ENCODE data around the gene CRIP2.

CRIP2 gene

DNA sequence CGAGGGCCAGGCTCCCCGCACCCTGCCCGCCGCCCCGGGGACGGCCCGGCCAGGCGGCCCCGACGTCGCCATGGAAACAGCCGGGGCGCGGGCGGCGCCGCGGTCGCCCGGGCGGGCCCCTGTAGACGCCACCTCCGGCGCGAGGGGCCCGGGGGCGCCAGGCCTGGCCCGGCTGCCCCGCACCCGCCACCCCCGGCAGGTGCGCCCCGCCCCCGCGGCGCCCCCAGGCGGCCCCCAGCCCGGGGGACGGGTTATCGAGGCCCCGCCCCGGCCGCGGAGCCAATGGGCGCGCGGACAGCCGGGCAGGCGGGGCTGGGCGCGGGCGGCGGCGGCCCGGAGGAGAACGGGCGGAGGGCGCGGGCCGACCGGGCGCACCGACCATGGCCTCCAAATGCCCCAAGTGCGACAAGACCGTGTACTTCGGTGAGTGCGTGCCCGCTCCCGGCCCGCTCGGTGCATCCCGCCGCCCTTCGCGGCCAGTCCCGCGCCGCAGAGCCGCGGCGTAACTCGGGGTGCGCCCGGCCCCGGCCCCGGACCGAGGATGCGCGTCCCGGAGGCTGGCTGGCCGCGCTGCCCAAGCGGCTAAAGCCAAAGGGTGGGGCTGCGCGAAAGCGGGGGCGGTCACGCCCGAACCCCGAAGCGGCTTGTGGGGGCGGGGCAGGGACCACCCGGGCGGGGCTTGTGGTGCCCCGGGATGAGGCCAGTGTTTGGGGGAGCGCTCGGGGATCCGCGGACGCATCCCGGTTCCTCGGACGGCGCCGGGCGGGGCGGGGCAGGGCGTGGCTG, at the start of gene CRIP2:
TSS of gene CRIP2 (plus strand) at position 339 of the 786 bp plus-strand sequence. CDS start at position 381, 42 bp downstream.
- DNase-seq (ENCODE audit: low read depth) = no peak

- DNase-seq (ENCODE audit: low read depth) = no peak
Measured at GRCh38 chr14:105424861-105425260, 49.8 kb upstream of the CRIP2 start.

GRCh38 chr14:105425823-105426247, 48.8 kb upstream of the CRIP2 start:
- no peak for DNase-seq (ENCODE audit: low read depth)

DNA sequence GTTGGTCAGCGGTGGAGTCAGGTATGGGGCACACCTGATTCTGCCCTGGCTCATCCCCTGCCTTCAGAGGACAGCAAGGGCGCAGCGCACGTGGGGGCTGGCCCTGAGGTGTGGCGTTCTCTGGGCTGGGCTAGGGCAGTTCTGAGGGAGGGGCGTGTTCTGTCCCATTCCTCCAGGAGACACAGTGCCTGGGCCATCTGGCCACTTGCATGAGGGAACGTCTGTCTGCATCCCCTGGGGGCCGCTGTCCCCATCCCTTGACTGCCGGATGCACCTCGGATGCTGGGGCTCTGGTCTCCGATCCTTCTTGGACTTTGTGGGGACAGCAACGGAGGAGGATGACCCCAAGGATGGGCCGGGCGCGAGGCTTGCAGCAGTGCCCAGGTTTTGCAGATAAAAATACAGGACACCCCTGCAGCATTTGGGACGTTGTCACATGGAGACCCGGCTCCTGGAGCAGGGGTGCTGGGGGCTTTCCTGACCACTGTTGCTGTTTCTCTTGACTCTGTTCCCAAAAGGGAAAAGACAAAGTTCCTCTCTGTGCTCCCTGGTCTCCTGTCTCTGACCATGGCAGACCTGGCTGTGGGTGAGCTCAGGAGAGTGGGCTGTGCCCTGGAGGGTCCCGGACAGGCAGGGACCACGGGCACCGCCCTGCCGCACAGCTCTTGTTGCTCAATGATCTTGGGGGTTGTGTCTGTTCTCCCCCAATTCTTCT, 48.0 kb upstream of the CRIP2 start:
- no peak for DNase-seq (ENCODE audit: low read depth)

GRCh38 chr14:105427412-105427811, 47.2 kb upstream of the CRIP2 start:
- DNase-seq (ENCODE audit: low read depth) = no peak

- no peak for DNase-seq (ENCODE audit: low read depth)
Measured at GRCh38 chr14:105427936-105428485, 46.6 kb upstream of the CRIP2 start.

GRCh38 chr14:105430042-105430441, 44.6 kb upstream of the CRIP2 start:
- DNase-seq (ENCODE audit: low read depth) = no peak

DNA sequence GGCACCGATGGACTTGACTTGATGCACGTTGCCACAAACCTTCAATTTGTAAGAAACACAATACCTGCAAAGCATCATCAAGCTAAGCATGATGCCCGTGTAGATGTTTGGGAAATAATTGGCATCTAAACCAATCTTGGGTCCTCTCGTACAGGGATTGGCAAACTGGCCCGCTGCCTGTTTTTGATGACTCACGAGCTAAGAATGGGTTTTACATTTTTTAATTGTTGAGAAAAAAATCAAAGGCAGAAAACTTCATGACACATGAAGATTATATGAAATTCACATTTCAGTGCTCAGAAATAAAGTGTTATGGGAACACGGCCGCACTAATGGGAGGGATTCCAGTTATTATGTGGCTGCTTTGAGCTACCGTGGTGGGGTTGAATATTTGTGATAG, 44.1 kb upstream of the CRIP2 start:
- no peak for DNase-seq (ENCODE audit: low read depth)

DNA sequence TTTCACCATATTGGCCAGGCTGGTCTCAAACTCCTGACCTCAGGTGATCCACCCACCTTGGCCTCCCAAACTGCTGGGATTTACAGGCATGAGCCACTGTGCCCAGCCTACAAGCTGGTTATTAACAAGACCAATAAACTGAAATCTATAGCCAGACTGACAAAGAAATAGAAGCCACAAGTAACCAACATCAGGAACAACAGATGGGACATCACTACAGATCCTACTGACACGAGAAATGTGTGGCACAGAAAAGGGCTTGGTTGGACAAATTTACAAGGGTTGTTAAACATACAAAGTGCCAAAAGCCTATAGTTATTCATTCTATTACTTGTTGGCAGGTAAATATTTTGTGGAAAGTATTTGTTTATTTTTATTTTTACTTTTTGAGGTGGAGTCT, 43.4 kb upstream of the CRIP2 start:
- DNase-seq (ENCODE audit: low read depth) = no peak

- DNase-seq (ENCODE audit: low read depth) = no peak
Measured at GRCh38 chr14:105432657-105433056, 42.0 kb upstream of the CRIP2 start.

DNA sequence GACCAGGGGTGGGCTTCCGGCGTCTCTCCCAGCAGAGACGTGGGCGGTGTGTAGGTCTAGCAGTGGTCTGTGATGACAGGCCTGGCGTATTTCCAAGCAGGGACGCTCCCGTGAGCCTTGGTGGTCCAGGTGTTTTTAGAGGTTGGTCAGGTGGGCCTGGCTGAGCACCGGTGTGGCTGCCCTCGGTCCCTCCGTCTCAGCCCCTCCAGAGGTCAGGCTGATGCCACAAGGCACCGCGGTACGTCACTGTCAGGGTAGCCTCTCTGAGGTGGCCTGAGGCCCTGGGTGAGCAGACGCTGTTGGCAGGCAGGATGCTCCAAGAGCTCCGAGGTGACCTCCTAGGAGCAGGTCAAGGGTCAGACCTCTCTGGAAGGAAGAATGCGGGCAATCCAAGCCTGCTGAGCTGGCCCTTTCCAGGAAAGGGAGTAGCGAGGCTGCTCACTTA, 41.4 kb upstream of the CRIP2 start:
- no peak for DNase-seq (ENCODE audit: low read depth)

DNA sequence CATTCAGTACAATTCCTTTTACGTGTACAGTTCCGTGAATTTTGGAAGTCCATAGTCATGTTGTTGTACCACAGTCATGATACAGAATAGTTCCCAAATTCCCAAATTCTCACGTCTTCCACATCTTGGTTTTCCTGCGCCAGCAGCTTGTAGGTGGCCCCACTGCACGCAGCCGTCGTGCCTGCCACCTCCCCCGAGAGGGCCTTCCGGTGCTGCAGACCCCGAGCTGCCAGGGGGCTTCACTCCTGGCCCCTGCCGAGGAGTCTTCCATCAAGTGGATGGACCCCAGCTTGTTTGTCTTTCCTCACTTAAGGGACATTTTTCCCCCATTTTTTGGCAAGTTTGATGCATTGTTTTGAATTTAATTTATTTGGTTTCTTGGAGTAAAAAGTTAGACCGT, 38.2 kb upstream of the CRIP2 start:
- no peak for DNase-seq (ENCODE audit: low read depth)

DNA sequence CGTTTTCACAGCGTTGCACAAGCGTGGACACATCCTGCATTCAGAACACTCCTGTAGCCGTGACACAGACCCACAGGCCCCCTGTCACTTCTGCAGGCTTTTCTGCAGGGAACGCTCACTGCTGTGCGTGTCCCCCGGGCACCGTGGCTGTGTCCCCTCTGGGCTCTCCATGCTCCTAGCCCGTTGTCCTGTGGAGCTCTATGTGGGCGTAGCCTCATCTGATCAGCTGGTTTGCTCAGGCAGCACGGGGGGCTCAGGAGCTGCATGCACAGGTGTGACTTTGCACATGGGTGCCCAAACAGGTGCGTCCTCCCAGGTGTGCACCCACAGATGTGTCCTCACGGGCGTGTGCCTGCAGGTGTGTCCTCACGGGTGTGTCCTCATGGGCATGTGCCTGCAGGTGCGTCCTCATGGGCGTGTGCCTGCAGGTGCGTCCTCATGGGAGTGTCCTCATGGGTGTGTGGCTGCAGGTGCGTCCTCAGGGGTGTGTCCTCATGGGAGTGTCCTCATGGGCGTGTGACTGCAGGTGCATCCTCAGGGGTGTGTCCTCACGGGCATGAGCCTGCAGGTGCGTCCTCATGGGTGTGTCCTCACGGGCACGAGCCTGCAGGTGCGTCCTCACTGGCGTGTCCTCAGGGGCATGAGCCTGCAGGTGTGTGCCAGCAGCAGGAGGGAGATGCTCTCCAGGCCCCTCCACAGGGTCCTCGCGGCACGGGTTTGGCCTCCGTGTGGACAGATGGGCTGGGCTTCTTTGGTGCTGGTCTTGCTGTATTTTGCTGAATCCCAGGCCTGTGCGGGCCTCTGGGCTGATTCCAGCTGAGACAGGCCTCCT, 37.5 kb upstream of the CRIP2 start:
- no peak for DNase-seq (ENCODE audit: low read depth)

- no peak for DNase-seq (ENCODE audit: low read depth)
Measured at GRCh38 chr14:105437723-105438500, 36.7 kb upstream of the CRIP2 start.

DNA sequence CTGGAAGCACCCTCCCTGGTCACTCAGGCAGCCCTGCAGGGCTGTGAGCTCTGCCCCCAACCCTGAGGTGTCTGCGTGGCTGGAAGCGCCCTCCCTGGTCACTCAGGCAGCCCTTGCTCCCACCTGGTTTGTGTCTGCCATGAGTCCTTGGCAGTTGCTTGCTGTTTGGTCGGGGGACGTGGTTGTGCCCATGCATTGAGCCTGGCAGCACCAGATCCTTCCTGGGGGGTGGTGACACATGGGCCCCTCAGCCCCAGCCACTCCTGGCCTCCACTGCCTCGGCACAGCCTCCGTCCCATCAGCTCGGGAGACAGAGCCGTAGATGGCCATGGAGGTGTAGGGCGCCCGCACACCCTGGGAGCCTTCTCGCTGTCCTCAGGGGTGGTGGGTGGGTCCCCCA, 35.4 kb upstream of the CRIP2 start:
- DNase-seq (ENCODE audit: low read depth) = no peak

GRCh38 chr14:105439710-105440553, 34.7 kb upstream of the CRIP2 start:
- DNase-seq (ENCODE audit: low read depth) = no peak

GRCh38 chr14:105440554-105440900, 34.1 kb upstream of the CRIP2 start:
- no peak for DNase-seq (ENCODE audit: low read depth)

DNA sequence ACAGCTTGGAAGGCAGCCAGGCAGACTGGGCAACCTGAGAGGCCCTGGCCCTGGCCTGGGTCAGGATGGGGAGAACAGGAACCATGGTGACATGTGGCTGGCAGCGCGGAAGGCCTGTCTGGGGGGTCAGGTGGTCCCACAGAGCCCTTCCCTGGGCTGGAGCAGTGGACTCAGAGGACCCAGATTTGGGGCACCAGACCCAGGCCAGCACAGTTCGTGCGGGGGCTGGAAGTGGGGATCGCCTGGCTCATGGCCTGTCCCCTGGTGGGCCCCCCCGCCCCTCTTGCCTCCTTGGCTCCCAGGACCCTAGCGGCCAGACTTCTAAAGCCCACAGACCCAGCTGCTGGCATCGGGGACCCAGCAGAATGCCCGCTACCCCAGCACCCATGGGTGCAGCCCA, 33.6 kb upstream of the CRIP2 start:
- DNase-seq (ENCODE audit: low read depth) = no peak

DNA sequence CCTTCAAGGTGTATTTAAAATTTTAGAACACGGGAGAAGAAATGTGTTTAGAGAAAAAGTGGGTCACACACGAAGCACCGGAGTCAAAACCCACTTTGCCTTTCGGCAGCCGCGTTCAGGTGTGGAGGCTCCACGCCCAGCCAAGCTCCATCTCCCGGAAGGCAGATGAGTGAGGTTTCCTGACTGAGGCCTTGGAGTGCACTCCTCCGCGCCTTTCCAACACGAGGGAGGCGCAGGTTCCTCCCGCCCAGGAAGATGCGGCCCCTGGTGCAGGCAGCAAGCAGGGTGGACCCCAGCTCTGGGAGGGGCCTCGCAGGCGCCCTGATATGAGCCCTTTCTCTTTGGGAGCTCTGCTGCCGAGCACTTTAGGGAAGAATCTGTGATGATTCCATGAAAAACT, 32.5 kb upstream of the CRIP2 start:
- DNase-seq (ENCODE audit: low read depth) = no peak

GRCh38 chr14:105442834-105443233, 31.8 kb upstream of the CRIP2 start:
- no peak for DNase-seq (ENCODE audit: low read depth)

DNA sequence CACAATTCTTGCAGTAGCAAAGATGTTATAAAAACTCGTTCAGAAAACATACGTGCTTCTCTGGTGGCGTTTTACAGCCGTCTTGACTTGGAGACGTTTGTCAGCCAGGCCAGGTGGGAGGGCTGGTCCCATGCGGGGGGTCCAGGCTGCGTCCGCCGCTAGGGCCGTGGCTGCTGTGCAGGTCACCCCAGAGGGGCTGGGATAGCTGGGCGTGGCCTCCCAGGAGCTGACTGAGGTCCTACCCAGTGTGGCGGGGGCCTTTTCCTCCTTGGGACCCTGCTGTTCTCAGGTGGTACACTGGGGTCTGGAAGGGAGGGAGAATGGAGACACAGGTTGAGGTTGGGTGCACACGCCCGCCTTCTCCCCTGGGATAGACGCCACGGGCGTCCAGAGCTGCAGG, 29.8 kb upstream of the CRIP2 start:
- no peak for DNase-seq (ENCODE audit: low read depth)
